Fibroblast of the conjunctiva (primary cell): ENCODE data around the gene CACNA1G.

Source experiments
- DNase-seq: peaks from one replicate; pipeline ENCODE4 v3.0.0-alpha.2; 2010; ENCODE audit warnings: low read depth

CACNA1G gene

DNA sequence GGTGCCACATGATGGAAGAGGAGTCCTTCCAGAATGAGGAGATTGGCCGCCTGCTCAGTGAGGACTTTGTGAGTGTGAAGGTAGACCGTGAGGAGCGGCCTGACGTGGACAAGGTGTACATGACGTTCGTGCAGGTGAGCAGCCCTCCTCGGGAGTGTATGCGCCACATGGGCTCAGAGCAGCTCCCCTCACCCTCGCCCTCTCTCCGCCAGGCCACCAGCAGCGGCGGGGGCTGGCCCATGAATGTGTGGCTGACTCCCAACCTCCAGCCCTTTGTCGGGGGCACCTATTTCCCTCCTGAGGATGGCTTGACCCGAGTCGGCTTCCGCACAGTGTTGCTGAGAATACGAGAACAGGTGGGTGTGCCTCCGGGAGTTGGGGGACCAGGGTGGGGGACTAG is 11.7 kb upstream of the CACNA1G start:
- no peak for DNase-seq

DNA sequence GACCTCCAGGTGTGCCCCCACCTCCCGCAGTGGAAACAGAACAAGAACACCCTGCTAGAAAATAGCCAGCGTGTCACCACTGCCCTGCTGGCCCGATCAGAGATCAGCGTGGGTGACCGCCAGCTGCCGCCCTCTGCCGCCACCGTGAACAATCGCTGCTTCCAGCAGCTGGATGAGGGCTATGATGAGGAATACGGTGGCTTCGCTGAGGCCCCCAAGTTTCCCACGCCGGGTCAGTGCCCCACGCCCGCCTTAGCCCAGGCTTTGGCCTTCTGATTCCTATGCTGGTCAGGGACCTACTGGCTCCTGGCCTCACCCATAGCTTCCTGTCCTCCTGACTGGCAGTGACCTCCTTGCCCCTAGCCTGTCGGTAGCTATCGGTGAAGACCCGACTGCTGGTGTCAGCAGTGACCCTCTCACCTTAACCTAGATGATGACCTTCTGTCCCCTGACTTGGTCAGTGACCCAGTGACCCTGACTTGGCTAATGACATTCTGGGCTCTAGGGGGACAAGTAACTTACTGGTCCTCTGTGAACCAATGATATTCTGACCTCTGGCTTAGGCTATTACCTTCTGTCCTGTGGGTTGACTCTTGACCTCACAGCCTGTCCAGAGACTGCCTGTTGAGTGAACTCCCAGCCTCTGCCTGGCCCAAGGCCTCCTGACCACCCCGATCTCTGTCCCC is 11.1 kb upstream of the CACNA1G start:
- DNase-seq = no peak

DNA sequence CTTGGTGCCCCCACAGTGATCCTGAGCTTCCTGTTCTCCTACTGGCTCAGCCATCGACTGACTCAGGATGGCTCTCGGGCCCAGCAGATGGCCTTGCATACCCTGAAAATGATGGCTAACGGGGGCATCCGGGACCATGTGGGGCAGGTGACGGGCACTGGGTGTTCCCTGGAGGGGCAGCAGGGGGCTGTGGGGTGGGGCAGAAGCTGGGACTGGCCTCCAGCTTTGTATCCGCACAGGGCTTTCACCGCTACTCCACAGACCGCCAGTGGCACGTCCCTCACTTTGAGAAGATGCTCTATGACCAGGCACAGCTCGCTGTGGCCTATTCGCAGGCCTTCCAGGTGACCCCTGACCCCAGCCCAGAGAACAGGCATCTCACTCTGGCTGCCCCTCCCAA is 10.5 kb upstream of the CACNA1G start:
- DNase-seq = no peak

DNA sequence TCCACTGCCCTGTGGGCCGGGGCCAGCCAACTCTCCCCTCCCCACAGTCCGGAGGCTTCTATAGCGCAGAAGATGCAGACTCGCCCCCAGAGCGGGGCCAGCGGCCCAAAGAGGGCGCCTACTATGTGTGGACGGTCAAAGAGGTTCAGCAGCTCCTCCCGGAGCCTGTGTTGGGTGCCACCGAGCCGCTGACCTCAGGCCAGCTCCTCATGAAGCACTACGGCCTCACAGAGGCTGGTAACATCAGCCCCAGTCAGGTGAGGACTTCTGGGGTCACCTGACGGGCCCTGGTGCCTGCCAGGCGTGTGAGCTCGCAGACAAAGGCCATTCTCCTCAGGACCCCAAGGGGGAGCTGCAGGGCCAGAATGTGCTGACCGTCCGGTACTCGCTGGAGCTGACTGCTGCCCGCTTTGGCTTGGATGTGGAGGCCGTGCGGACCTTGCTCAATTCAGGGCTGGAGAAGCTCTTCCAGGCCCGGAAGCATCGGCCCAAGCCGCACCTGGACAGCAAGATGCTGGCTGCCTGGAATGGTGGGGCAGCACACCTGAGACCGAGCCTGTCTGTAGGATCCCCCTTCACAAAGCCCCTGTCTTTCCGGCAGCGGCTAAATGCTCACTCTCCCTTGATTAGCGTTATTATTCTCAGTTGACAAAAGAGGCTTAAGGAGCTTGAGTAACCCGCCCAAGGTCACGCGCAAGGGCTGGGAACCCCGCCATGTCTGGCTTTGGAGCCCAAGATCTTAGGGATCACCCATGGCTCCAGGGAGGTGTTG is 9.7 kb upstream of the CACNA1G start:
- DNase-seq = peak; percentile 88

DNA sequence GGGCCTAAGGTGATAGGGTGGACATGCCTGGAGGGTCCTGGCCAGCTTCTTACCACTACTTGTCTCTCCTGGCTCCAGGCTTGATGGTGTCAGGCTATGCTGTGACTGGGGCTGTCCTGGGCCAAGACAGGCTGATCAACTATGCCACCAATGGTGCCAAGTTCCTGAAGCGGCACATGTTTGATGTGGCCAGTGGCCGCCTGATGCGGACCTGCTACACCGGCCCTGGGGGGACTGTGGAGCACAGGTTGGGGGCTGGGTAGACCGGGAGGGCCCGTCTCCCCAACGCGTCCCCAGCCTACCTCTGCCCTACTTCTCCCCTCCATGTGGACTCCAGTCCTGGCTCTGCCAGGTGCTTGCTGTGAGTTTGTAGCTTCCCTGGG is 9.1 kb upstream of the CACNA1G start:
- DNase-seq = no peak

GRCh38 chr17:50551884-50552283 is 8.6 kb upstream of the CACNA1G start:
- DNase-seq = no peak

- no peak for DNase-seq
Observed at GRCh38 chr17:50554201-50554600, 6.3 kb upstream of the CACNA1G start.

DNA sequence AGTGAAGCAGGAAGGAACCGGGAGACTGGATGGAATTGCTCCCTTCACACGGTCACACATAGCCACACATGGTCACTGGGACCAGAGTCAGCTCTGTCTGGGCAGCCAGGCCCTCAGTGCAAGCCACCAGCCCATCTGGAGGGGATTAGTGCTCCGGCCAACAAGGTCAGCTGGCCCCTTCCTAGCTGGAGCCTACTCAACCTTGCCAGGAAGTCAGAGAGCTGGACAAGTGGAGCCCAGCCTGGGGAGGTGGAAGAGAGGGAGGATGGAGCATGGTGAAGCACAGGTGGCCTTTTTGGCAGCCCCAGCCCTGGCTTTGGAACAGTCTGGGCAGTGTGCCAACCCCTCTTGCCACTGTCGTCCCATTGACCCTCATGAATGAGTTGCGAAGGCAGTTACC is 3.7 kb upstream of the CACNA1G start:
- no peak for DNase-seq

GRCh38 chr17:50557630-50558029 is 2.9 kb upstream of the CACNA1G start:
- DNase-seq = no peak

GRCh38 chr17:50558091-50558490 is 2.4 kb upstream of the CACNA1G start:
- no peak for DNase-seq

DNA sequence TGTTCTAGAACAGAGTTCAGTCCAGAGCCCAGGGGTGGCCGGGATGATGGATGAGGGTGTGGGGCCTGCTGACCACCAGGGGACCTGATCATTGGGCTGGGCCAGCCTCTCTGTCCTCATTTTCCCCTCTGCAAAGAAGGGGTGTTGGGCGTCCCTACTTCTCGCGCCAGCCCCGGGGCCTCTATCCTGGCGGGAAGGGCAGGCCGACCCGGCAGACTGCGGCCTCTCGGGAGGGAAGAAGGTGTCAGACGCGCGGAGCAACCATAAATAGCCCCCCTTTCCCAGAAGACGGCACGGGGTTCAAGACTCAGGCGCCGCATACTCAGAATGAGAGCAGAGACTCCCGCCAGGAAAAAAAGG is 2.0 kb upstream of the CACNA1G start:
- no peak for DNase-seq

- DNase-seq = no peak
Observed at GRCh38 chr17:50558941-50559614, 1.4 kb upstream of the CACNA1G start.

DNA sequence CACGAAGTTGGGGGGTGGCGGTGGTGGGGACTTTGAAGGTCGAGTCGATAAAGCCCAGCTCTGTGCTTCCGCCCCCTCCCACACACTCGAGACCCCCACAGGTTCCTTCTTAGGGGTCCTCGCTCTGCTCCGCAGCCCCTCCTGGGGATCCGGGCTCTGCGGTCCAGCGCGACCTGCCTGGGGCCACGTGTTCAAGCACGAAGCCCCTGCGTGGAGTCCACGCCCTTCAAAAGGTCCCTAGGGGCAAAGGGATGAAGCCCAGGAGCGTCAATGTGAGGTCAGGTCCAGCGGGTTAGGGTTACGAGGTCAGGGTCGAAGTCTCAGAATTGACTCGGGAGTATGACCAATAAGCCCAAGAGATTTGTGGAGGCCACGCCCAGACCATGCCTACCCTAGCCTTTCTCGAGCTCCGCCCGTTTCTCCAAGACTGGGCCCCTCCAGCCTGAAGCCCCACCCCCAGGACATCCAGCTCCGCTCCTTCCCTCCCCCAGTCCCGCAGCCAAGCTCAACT is 786 bp upstream of the CACNA1G start:
- DNase-seq = no peak

- DNase-seq = no peak
Observed at GRCh38 chr17:50560931-50561745, 623 bp downstream of the CACNA1G start.

- DNase-seq = no peak
Observed at GRCh38 chr17:50561746-50562141, 1.2 kb downstream of the CACNA1G start.

- no peak for DNase-seq
Observed at GRCh38 chr17:50562242-50563091, 2.0 kb downstream of the CACNA1G start.

DNA sequence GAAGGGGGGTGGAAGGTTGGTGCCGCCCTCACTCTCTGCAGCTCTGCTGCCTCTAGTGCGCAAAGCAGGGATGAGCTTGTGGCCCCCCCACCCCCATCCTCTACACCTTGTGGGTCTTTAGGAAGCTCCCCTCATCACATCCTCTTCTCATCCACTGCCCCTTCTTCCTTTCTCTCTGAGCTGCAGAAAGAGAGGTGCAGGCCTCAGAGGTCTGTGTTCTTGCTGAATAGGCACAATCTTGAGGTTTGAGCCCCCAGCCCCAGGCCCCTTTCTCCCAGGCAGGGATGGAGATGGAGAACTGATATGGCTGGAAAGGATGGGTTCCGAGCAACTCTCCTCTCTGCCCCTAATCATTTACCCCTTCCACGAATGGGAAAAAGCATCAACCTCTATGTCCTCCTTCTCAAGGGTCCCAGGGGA is 2.6 kb downstream of the CACNA1G start:
- DNase-seq = no peak

DNA sequence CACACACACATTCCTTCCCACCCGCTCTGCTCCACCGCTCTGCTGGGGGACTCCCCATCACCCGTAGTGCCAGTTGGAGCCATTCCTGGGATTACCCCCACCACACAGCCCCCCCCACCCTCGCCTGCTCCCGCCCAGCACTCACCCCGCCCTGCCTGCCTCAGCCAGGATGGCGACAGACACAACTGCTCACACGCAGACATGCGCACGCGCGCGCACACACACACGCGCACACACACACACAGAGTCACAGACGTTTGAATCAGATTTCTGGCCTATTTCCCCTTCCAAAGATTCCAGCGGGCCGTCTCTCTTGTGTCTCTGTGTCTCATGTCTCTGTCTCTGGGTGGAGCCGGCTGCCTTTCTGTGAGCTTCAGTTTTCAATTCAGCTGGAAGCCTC is 4.4 kb downstream of the CACNA1G start:
- DNase-seq = peak; percentile 53

- DNase-seq = no peak
Observed at GRCh38 chr17:50565402-50566350, 5.2 kb downstream of the CACNA1G start.

GRCh38 chr17:50566886-50567285 is 6.4 kb downstream of the CACNA1G start:
- no peak for DNase-seq
